Neuronal stem cell (in vitro differentiated cells): ENCODE measurements around the gene ATXN10.

Experiments used
- DNase-seq: peaks from one replicate; pipeline ENCODE4 v3.0.0-alpha.2; 2013; ENCODE audit warnings: low spot score
- H2AFZ ChIP-seq: one replicate; pipeline ENCODE4 v1.6.1; 2013; ENCODE audit warnings: mild to moderate bottlenecking, low read length, inconsistent platforms
- H2AK5ac ChIP-seq: 2 replicates; pipeline ENCODE4 v1.6.1; 2013; ENCODE audit warnings: low read depth, mild to moderate bottlenecking, inconsistent platforms, low read length, moderate library complexity, mixed read lengths
- H2BK120ac ChIP-seq: 2 replicates; pipeline ENCODE4 v1.6.1; 2013; ENCODE audit warnings: low read depth, mild to moderate bottlenecking, inconsistent platforms, low read length, moderate library complexity, mixed read lengths
- H2BK12ac ChIP-seq: one replicate; pipeline ENCODE4 v1.6.1; 2013; ENCODE audit warnings: low read length, inconsistent platforms
- H2BK15ac ChIP-seq: 2 replicates; pipeline ENCODE4 v1.6.1; 2013; ENCODE audit warnings: mild to moderate bottlenecking, low read length, inconsistent platforms, mixed read lengths
- H2BK5ac ChIP-seq: one replicate; pipeline ENCODE4 v1.6.1; 2013; ENCODE audit warnings: inconsistent platforms, mild to moderate bottlenecking, low read length, moderate library complexity
- H3K14ac ChIP-seq: one replicate; pipeline ENCODE4 v1.6.1; 2013; ENCODE audit warnings: low read length, inconsistent platforms
- H3K18ac ChIP-seq: 2 replicates; pipeline ENCODE4 v1.6.1; 2013; ENCODE audit warnings: low read length, inconsistent platforms
- H3K23ac ChIP-seq: 2 replicates; pipeline ENCODE4 v1.6.1; 2013; ENCODE audit warnings: low read depth, mild to moderate bottlenecking, mixed read lengths, low read length, inconsistent platforms; ENCODE audit not compliant: poor library complexity
- H3K27ac ChIP-seq: replicated peaks from 3 replicates; pipeline ENCODE4 v1.5.1; 2013; ENCODE audit warnings: low read length, inconsistent platforms
- H3K27me3 ChIP-seq, 3 experiments: 2 replicates each; pipeline ENCODE4 v1.6.1; 2013; ENCODE audit warnings: low read length in 3 of 3, mild to moderate bottlenecking in 2 of 3, inconsistent platforms in 1 of 3, low read depth in 1 of 3, mixed read lengths in 1 of 3, moderate library complexity in 1 of 3; ENCODE audit not compliant: control insufficient read depth in 3 of 3, insufficient read depth in 3 of 3
- H3K36me3 ChIP-seq, 2 donors: replicated peaks in 1 of 2; 2 replicates each; pipeline ENCODE4 v1.6.1; 2013; ENCODE audit warnings: low read length in 2 of 2; ENCODE audit not compliant: control insufficient read depth in 2 of 2, insufficient read depth in 2 of 2
- H3K4ac ChIP-seq: 2 replicates; pipeline ENCODE4 v1.6.1; 2013; ENCODE audit warnings: inconsistent platforms, mild to moderate bottlenecking, low read length, moderate library complexity
- H3K4me1 ChIP-seq, 2 donors: 1 replicate in 1 of 2; 2 replicates in 1 of 2; pipeline ENCODE4 v1.6.1; 2013; ENCODE audit warnings: low read length in 2 of 2, low read depth in 1 of 2; ENCODE audit not compliant: control insufficient read depth in 2 of 2, insufficient read depth in 1 of 2
- H3K4me2 ChIP-seq: one replicate; pipeline ENCODE4 v1.6.1; 2013; ENCODE audit warnings: mild to moderate bottlenecking, low read length, inconsistent platforms; ENCODE audit not compliant: insufficient read depth, poor library complexity, severe bottlenecking
- H3K4me3 ChIP-seq, 2 donors: 2 replicates each; pipeline ENCODE4 v1.5.1; 2013; ENCODE audit warnings: low read length in 2 of 2, mild to moderate bottlenecking in 2 of 2, inconsistent platforms in 1 of 2, moderate library complexity in 1 of 2
- H3K79me1 ChIP-seq: one replicate; pipeline ENCODE4 v1.6.1; 2013; ENCODE audit warnings: low read depth, mild to moderate bottlenecking, inconsistent platforms, low read length, moderate library complexity
- H3K9ac ChIP-seq: one replicate; pipeline ENCODE4 v1.6.1; 2013; ENCODE audit warnings: mild to moderate bottlenecking, low read depth, low read length, inconsistent platforms; ENCODE audit not compliant: poor library complexity
- H3K9me3 ChIP-seq, 2 donors: replicated peaks in 1 of 2; 2 replicates each; pipeline versions ENCODE3 to v1.6.1; 2013; ENCODE audit warnings: low read length in 2 of 2, mild to moderate bottlenecking in 2 of 2, inconsistent platforms in 1 of 2, low read depth in 1 of 2, mixed read lengths in 1 of 2, moderate library complexity in 1 of 2; ENCODE audit not compliant: control insufficient read depth in 2 of 2, insufficient read depth in 1 of 2
- H4K8ac ChIP-seq: one replicate; pipeline ENCODE4 v1.6.1; 2013; ENCODE audit warnings: low read depth, mild to moderate bottlenecking, inconsistent platforms, low read length, moderate library complexity
- H4K91ac ChIP-seq: one replicate; pipeline ENCODE4 v1.6.1; 2013; ENCODE audit warnings: low read length, low read depth, mild to moderate bottlenecking, inconsistent platforms; ENCODE audit not compliant: poor library complexity
- WGBS, 2 donors: extraction: QIAGEN DNeasy Blood & Tissue Kit; methylation state at CpG; one replicate each; pipeline ENCODE4 v1.1.7; 2013; ENCODE audit warnings: missing lambda C conversion rate in 2 of 2, mixed read lengths in 1 of 2; ENCODE audit not compliant: insufficient read length in 2 of 2, insufficient replicate concordance in 1 of 2; ENCODE audit errors: extremely low coverage in 2 of 2; 5-methylcytosine and 5-hydroxymethylcytosine counted together

ATXN10 gene

DNA sequence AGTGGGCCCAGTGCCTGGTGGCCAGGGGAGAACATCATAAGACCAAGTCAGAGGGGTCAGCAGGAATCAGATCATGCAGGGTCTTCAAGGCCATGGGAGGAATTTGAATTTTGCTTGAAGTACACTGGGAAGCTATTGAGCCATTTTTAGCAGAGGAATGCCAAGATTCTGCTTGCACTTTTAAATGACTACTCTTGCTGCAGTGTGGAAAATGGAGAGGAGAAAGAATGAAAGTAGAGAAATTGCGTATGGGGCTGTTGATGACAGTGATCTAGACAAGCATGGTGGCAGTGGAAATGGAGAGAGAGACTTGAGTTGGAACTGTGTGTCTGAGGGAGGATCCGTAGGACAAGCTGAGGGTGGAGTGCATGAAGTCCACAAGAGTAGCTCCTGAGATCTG is 177.3 kb downstream of the ATXN10 start:
- H3K4me1 ChIP-seq, result peaks cover 7 to 18% of the 10 kb centered on the region in 2 donors
- no peak overlapping the region for H4K91ac ChIP-seq
- no peak overlapping the region for H3K23ac ChIP-seq
- no peak overlapping the region for H2AFZ ChIP-seq
- H3K27ac ChIP-seq, result no peak overlapping the region
- no peak overlapping the region for H3K4ac ChIP-seq
- H2BK12ac ChIP-seq, result no peak overlapping the region
- H3K27me3 ChIP-seq, result peaks cover 0 to 2% (median 0%) of the 10 kb centered on the region in 3 experiments
- H3K14ac ChIP-seq, result no peak overlapping the region
- H3K4me3 ChIP-seq, result no peak overlapping the region
- no peaks in the 10 kb centered on the region for H3K79me1 ChIP-seq
- no peak overlapping the region for H4K8ac ChIP-seq
- no peak overlapping the region for H3K4me2 ChIP-seq
- peaks cover 12 to 32% of the 10 kb centered on the region in 2 donors for H3K9me3 ChIP-seq
- H3K9ac ChIP-seq, result no peak overlapping the region
- H2BK5ac ChIP-seq, result no peak overlapping the region
- H2AK5ac ChIP-seq, result no peak overlapping the region
- no peak overlapping the region for H2BK15ac ChIP-seq
- no peak for DNase-seq
- H2BK120ac ChIP-seq, result no peak overlapping the region
- peaks cover 16 to 66% of the 10 kb centered on the region in 2 donors for H3K36me3 ChIP-seq
- H3K18ac ChIP-seq, result no peak overlapping the region
- no CpG with 5 or more reads among the region's 2 CpGs for WGBS, 2 donors

DNA sequence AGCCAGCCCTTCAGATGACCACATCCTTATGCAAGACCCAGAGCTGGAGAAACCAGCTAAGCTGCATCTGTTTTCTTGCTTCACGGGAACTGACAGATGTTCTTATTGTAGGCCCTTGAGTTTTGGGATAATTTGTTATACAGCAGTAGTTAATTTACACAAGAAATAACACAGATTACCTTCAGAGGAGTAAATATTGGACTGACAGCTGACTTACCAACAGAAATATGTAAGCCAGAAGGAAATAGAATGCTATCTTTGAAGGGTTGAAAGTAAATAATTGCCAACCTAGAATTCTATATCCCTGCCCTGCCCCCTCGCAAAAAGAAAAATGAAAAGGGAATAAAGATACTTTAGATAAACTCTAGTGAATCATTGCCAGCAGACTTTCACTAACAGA is 181.2 kb downstream of the ATXN10 start:
- Histone ChIP-seq H4K91ac (no peak overlapping the region), H2BK15ac (no peak overlapping the region), H3K4me1 (no peaks in the 10 kb centered on the region), H3K4ac (no peak overlapping the region), H3K14ac (no peak overlapping the region), H2BK120ac (no peak overlapping the region), H2BK5ac (no peak overlapping the region), H3K23ac (no peak overlapping the region), H3K36me3 (peaks cover 19 to 79% of the 10 kb centered on the region in 2 donors), H4K8ac (no peak overlapping the region), H3K79me1 (no peaks in the 10 kb centered on the region), H3K27me3 (peaks cover 0 to 2% (median 0%) of the 10 kb centered on the region in 3 experiments), H3K9me3 (peaks cover 16 to 34% of the 10 kb centered on the region in 2 donors), H2AFZ (no peak overlapping the region), H2AK5ac (no peak overlapping the region), H3K4me2 (no peak overlapping the region), H3K9ac (no peak overlapping the region), H3K27ac (no peak overlapping the region), H3K18ac (no peak overlapping the region), H2BK12ac (no peak overlapping the region), H3K4me3 (no peak overlapping the region)
- DNase-seq, result no peak
- WGBS, 2 donors, result no CpG with 5 or more reads among the region's 2 CpGs

DNA sequence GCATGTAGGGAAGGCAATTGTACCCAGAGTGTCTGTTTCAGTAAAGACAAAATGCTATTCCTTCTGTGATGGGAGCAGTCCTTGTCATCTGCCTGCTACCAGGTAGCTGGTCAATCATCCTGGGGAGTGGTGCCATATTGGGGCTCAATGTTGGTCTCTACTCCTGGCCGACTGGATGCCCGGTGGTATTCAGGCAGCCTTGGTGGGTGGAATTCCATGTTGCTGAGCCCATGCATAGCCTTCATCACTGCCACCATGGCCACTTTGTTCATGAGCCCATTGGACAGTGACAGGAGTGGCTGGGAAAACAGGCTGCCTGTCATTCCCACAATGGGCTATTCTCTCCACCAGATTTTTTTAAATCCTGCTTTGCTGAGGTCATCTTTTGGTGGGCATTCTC is 184.3 kb downstream of the ATXN10 start:
- peak overlapping the region; percentile 65 for H3K18ac ChIP-seq
- H2AK5ac ChIP-seq, result no peak overlapping the region
- H2AFZ ChIP-seq, result no peak overlapping the region
- no peak overlapping the region for H3K4me3 ChIP-seq
- no peak overlapping the region for H3K4me2 ChIP-seq
- no peak overlapping the region for H3K27ac ChIP-seq
- H4K8ac ChIP-seq, result no peak overlapping the region
- H2BK120ac ChIP-seq, result no peak overlapping the region
- H3K36me3 ChIP-seq, result peaks cover 18 to 76% of the 10 kb centered on the region in 2 donors
- H2BK5ac ChIP-seq, result no peak overlapping the region
- H3K23ac ChIP-seq, result no peak overlapping the region
- H3K79me1 ChIP-seq, result no peaks in the 10 kb centered on the region
- H2BK15ac ChIP-seq, result no peak overlapping the region
- no peak overlapping the region for H3K14ac ChIP-seq
- no peaks in the 10 kb centered on the region for H3K4me1 ChIP-seq
- no peak overlapping the region for H3K4ac ChIP-seq
- no CpG with 5 or more reads among the region's 2 CpGs for WGBS, 2 donors
- no peak overlapping the region for H4K91ac ChIP-seq
- H2BK12ac ChIP-seq, result no peak overlapping the region
- H3K27me3 ChIP-seq, result peaks cover 0 to 2% (median 0%) of the 10 kb centered on the region in 3 experiments
- H3K9ac ChIP-seq, result no peak overlapping the region
- no peak for DNase-seq
- peaks cover 16 to 27% of the 10 kb centered on the region in 2 donors for H3K9me3 ChIP-seq

DNA sequence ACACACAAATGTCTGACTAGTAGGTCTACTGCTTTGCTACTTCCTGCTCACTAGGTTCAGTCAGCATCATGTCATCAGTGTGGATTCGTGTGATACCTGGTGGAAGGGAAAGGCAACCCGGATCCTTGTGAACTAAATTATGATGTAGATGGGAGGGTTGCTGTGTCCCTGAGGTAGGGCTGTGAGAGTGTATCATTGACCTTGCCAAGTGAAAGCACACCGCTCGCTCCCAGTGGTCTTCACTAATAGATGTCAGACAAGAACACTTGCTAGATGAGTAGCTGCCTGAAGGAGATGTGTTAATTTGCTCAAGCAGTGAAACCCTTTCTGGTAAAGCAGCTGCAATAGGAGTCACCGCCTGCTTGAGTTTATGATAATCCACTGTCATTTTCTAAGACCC is 185.9 kb downstream of the ATXN10 start:
- Histone ChIP-seq H3K79me1 (no peaks in the 10 kb centered on the region), H4K8ac (no peak overlapping the region), H3K4me3 (no peak overlapping the region), H2BK5ac (no peak overlapping the region), H3K4me1 (no peaks in the 10 kb centered on the region), H2AFZ (no peak overlapping the region), H3K4ac (no peak overlapping the region), H2BK120ac (no peak overlapping the region), H3K14ac (no peak overlapping the region), H3K27ac (no peak overlapping the region), H3K18ac (no peak overlapping the region), H3K36me3 (peaks cover 8 to 61% of the 10 kb centered on the region in 2 donors), H3K9ac (no peak overlapping the region), H2BK15ac (no peak overlapping the region), H3K9me3 (peaks cover 6 to 14% of the 10 kb centered on the region in 2 donors), H2BK12ac (no peak overlapping the region), H3K4me2 (no peak overlapping the region), H3K23ac (no peak overlapping the region), H3K27me3 (no peaks in the 10 kb centered on the region), H4K91ac (no peak overlapping the region), H2AK5ac (no peak overlapping the region)
- WGBS, 2 donors, result no CpG with 5 or more reads among the region's 5 CpGs
- no peak for DNase-seq
